CD8-positive, alpha-beta memory T cell (primary cell): ENCODE results near the gene ITPR3. TPM values are rescaled to one million over a fixed set of nuclear protein-coding genes. Genes with fewer than 3 reads are reported as not detected.
A peak's percentile ranks its signal among the peaks of the same experiment; 100 is the strongest.
"Not testable (repeated sequence)": the region's sequence is repeated elsewhere in the genome, so short reads cannot be mapped to it uniquely, and the experiment has no call there.

Experiments
- CTCF ChIA-PET: fragments of 350-600 bp; sonication (Branson Sonifier 250); formaldehyde crosslinking; loops from one replicate; lab custom pipeline; 2021; ENCODE audit warnings: antibody characterized with exemption; lab: Charles Lee
- POLR2A ChIA-PET: fragments of 350-600 bp; sonication (Branson Sonifier 250); formaldehyde crosslinking; loops from one replicate; lab custom pipeline; 2021; ENCODE audit warnings: antibody characterized with exemption; lab: Charles Lee
- DNase-seq, 5 donors: peaks; one replicate each; pipeline versions ENCODE4 v3.0.0 to v3.0.0-alpha.2; 2020 to 2022; ENCODE audit warnings: mixed read lengths in 1 of 5
- H3K27ac ChIP-seq: one replicate; pipeline ENCODE4 v1.7.0; 2013; ENCODE audit warnings: low read depth, mild to moderate bottlenecking, low read length, moderate library complexity
- H3K27me3 ChIP-seq: 2 replicates; pipeline ENCODE4 v1.7.0; 2013; ENCODE audit warnings: low read length, mild to moderate bottlenecking; ENCODE audit not compliant: insufficient read depth, poor library complexity, severe bottlenecking
- H3K36me3 ChIP-seq: 2 replicates; pipeline ENCODE4 v1.7.0; 2013; ENCODE audit warnings: mild to moderate bottlenecking, low read length, moderate library complexity; ENCODE audit not compliant: insufficient read depth
- H3K4me1 ChIP-seq: 2 replicates; pipeline ENCODE4 v1.7.0; 2013; ENCODE audit warnings: mild to moderate bottlenecking, low read length, moderate library complexity; ENCODE audit not compliant: insufficient read depth
- H3K4me3 ChIP-seq: 2 replicates; pipeline ENCODE4 v1.7.0; 2013; ENCODE audit warnings: mild to moderate bottlenecking, low read length
- H3K9me3 ChIP-seq: 2 replicates; pipeline ENCODE4 v1.7.0; 2013; ENCODE audit warnings: mild to moderate bottlenecking, low read length
- H3K27ac Mint-ChIP-seq, 8 donors: one replicate each; pipeline ENCODE4 v1.8.0; 2020 to 2021; ENCODE audit warnings: mixed read lengths in 8 of 8, mild to moderate bottlenecking in 6 of 8, inconsistent platforms in 3 of 8, moderate library complexity in 3 of 8
- H3K27me3 Mint-ChIP-seq, 2 donors: one replicate each; pipeline ENCODE4 v1.8.0; 2020 to 2021; ENCODE audit warnings: mixed read lengths in 2 of 2, mild to moderate bottlenecking in 1 of 2, moderate library complexity in 1 of 2
- H3K36me3 Mint-ChIP-seq, 3 donors: one replicate each; pipeline ENCODE4 v1.8.0; 2020 to 2021; ENCODE audit warnings: mixed read lengths in 3 of 3, inconsistent platforms in 1 of 3, mild to moderate bottlenecking in 1 of 3
- H3K4me1 Mint-ChIP-seq, 3 donors: one replicate each; pipeline ENCODE4 v1.8.0; 2020 to 2021; ENCODE audit warnings: mixed read lengths in 3 of 3, inconsistent platforms in 1 of 3, mild to moderate bottlenecking in 1 of 3
- H3K4me3 Mint-ChIP-seq, 7 donors: one replicate each; pipeline ENCODE4 v1.8.0; 2020 to 2021; ENCODE audit warnings: mixed read lengths in 7 of 7, mild to moderate bottlenecking in 6 of 7, moderate library complexity in 4 of 7, inconsistent platforms in 2 of 7
- H3K9me3 Mint-ChIP-seq, 5 donors: one replicate each; pipeline ENCODE4 v1.8.0; 2020 to 2022; ENCODE audit warnings: mixed read lengths in 5 of 5, mild to moderate bottlenecking in 3 of 5, moderate library complexity in 2 of 5, inconsistent platforms in 1 of 5
- polyA plus RNA-seq: library from polyadenylated mRNA; unstranded; fragments of 300-500 nt; fragmentation: Illumina TruSeq; gene quantifications from one replicate; pipeline ENCODE4 v1.2.3, GENCODE V29; 2021
- total RNA-seq, 2 experiments: library from RNA; stranded (reverse); gene quantifications; one replicate each; pipeline ENCODE4 v1.2.3, GENCODE V29; 2021

The ITPR3 gene
- total and polyA plus RNA-seq, 3 experiments from 2014 or later: 7.9 to 43.3 (median 42.0) TPM

DNA sequence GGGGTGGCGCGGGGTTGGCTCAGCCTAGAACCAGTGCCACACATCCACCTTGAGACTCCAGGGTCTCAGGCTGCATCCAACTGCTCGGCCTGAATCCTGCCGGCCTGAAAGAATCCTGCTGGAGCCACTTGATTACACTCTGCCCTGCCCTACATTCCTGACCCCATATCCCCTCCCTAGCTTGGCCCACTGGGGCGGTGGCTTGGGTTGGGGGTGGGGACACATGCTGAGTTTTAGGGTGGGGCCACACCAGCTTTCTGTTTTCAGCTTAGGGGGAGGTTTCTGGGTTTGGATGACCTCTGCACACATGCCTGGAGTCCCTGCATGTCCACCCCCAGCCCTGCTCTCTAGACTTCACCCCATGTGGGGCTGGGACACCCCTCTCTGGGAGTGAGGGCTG, 6.8 kb downstream of the ITPR3 start:
- Mint-ChIP-seq H3K36me3 (peaks cover 0 to 45% (median 0%) of the 10 kb centered on the region in 3 donors), H3K4me1 (peaks cover 52 to 83% (median 60%) of the 10 kb centered on the region in 3 donors), H3K9me3 (no peaks in the 10 kb centered on the region), H3K4me3 (no peak overlapping the region), H3K27ac (peak overlapping the region in 5 of 8 donors; percentile 55 to 98 (median 67)), H3K27me3 (peaks cover 0 to 2% of the 10 kb centered on the region in 2 donors)
- H3K4me3 ChIP-seq: no peak overlapping the region
- H3K27me3 ChIP-seq: no peaks in the 10 kb centered on the region
- no peaks in the 10 kb centered on the region for H3K9me3 ChIP-seq
- H3K36me3 ChIP-seq: peaks cover 4% of the 10 kb centered on the region
- POLR2A ChIA-PET: interaction anchor here (1.2 kb wide), 1 partner anchor 69 kb away, joined by 3 read pairs; no protein-coding TSS in a partner anchor
- CTCF ChIA-PET: no interaction called here
- H3K27ac ChIP-seq: no peak overlapping the region
- DNase-seq: no peak
- peaks cover 40% of the 10 kb centered on the region for H3K4me1 ChIP-seq

GRCh38 chr6:33628401-33628964, 7.4 kb downstream of the ITPR3 start:
- Mint-ChIP-seq H3K9me3 (no peaks in the 10 kb centered on the region), H3K27me3 (peaks cover 0 to 4% of the 10 kb centered on the region in 2 donors), H3K4me1 (peaks cover 50 to 81% (median 58%) of the 10 kb centered on the region in 3 donors), H3K27ac (peak overlapping the region; percentile 47 to 80 (median 60)), H3K4me3 (peak overlapping the region in 2 of 7 donors; percentile 22 to 32), H3K36me3 (peaks cover 0 to 42% (median 0%) of the 10 kb centered on the region in 3 donors)
- ChIA-PET CTCF (no interaction called here), POLR2A (no interaction called here)
- H3K27ac ChIP-seq: no peak overlapping the region
- no peak for DNase-seq
- no peaks in the 10 kb centered on the region for H3K27me3 ChIP-seq
- no peaks in the 10 kb centered on the region for H3K9me3 ChIP-seq
- peaks cover 4% of the 10 kb centered on the region for H3K36me3 ChIP-seq
- no peak overlapping the region for H3K4me3 ChIP-seq
- peaks cover 43% of the 10 kb centered on the region for H3K4me1 ChIP-seq

- Histone ChIP-seq H3K4me1 (peaks cover 43% of the 10 kb centered on the region), H3K36me3 (peaks cover 4% of the 10 kb centered on the region), H3K27ac (no peak overlapping the region), H3K27me3 (no peaks in the 10 kb centered on the region), H3K4me3 (no peak overlapping the region), H3K9me3 (no peaks in the 10 kb centered on the region)
- peaks cover 0 to 4% of the 10 kb centered on the region in 2 donors for H3K27me3 Mint-ChIP-seq
- ChIA-PET CTCF (no interaction called here), POLR2A (no interaction called here)
- peak overlapping the region in 2 of 8 donors; percentile 17 to 77 for H3K27ac Mint-ChIP-seq
- H3K36me3 Mint-ChIP-seq: peaks cover 0 to 30% (median 0%) of the 10 kb centered on the region in 3 donors
- no peak for DNase-seq
- no peak overlapping the region for H3K4me3 Mint-ChIP-seq
- no peaks in the 10 kb centered on the region for H3K9me3 Mint-ChIP-seq
- H3K4me1 Mint-ChIP-seq: peaks cover 47 to 79% (median 56%) of the 10 kb centered on the region in 3 donors
Measured at GRCh38 chr6:33630014-33630413, 8.9 kb downstream of the ITPR3 start.

- peaks cover 48% of the 10 kb centered on the region for H3K4me1 ChIP-seq
- POLR2A ChIA-PET: interaction anchor here (1.4 kb wide), 1 partner anchor 10 kb away, joined by 12 read pairs; the partner anchor contains the start of gene ITPR3
- not testable (repeated sequence) for DNase-seq, H3K27ac ChIP-seq, H3K4me3 ChIP-seq, H3K9me3 Mint-ChIP-seq, H3K27me3 Mint-ChIP-seq, H3K9me3 ChIP-seq, H3K36me3 ChIP-seq, H3K27me3 ChIP-seq
- Mint-ChIP-seq H3K36me3 (peaks cover 0 to 27% (median under 1%) of the 10 kb centered on the region in 3 donors), H3K4me1 (peaks cover 55 to 80% (median 59%) of the 10 kb centered on the region in 3 donors), H3K4me3 (peak overlapping the region in 1 of 7 donors; percentile 61), H3K27ac (peak overlapping the region in 3 of 8 donors; percentile 22 to 66 (median 64))
- CTCF ChIA-PET: interaction anchor here (0.8 to 1.6 kb wide), 6 partner anchors 8 to 60 kb away, joined by 3 to 6 read pairs (median 4); no protein-coding TSS in a partner anchor
Measured at GRCh38 chr6:33631521-33631920, 10.4 kb downstream of the ITPR3 start.

DNA sequence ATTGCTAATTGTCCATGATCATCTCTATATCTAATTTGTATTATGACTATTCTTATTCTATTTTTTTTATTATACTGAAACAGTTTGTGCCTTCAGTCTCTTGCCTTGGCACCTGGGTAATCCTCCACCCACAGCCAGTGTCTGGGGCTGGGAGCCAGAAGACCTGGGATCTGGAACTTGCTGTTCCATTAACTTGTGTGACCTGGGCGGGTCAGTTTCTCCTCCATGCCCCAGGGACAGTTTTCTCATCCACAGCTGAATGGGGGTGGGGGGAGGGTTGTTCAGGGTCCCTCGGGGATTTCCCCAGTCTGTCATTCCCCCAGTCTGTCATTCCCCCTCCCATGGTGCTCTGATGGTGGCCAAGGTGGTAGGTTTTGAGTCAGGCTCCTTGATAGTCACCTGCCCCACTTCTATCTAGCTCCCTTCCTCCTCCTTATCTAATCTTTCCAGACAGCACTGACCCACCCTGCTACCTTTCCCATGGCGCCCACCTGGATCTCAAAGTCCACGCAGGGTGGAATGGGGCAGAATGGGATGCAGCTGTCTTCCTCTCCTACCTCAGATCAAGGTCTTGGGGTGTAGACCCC, 10.9 kb downstream of the ITPR3 start:
- no peaks in the 10 kb centered on the region for H3K27me3 ChIP-seq
- peaks cover 4% of the 10 kb centered on the region for H3K36me3 ChIP-seq
- peaks cover 0 to 28% (median 3%) of the 10 kb centered on the region in 3 donors for H3K36me3 Mint-ChIP-seq
- H3K4me1 ChIP-seq: peaks cover 48% of the 10 kb centered on the region
- no peaks in the 10 kb centered on the region for H3K9me3 Mint-ChIP-seq
- H3K4me3 ChIP-seq: no peak overlapping the region
- H3K27ac Mint-ChIP-seq: peak overlapping the region in 7 of 8 donors; percentile 89 to 95 (median 93)
- CTCF ChIA-PET: interaction anchor here (0.8 to 1.6 kb wide), 8 partner anchors 8 to 61 kb away, joined by 3 to 6 read pairs (median 3); no protein-coding TSS in a partner anchor
- POLR2A ChIA-PET: interaction anchor here (1.4 kb wide), 1 partner anchor 10 kb away, joined by 12 read pairs; the partner anchor contains the start of gene ITPR3
- peak overlapping the region in 6 of 7 donors; percentile 45 to 87 (median 77) for H3K4me3 Mint-ChIP-seq
- peaks cover 59 to 84% (median 64%) of the 10 kb centered on the region in 3 donors for H3K4me1 Mint-ChIP-seq
- no peaks in the 10 kb centered on the region for H3K9me3 ChIP-seq
- H3K27ac ChIP-seq: no peak overlapping the region
- peaks cover 0 to 4% of the 10 kb centered on the region in 2 donors for H3K27me3 Mint-ChIP-seq
- DNase-seq: no peak

DNA sequence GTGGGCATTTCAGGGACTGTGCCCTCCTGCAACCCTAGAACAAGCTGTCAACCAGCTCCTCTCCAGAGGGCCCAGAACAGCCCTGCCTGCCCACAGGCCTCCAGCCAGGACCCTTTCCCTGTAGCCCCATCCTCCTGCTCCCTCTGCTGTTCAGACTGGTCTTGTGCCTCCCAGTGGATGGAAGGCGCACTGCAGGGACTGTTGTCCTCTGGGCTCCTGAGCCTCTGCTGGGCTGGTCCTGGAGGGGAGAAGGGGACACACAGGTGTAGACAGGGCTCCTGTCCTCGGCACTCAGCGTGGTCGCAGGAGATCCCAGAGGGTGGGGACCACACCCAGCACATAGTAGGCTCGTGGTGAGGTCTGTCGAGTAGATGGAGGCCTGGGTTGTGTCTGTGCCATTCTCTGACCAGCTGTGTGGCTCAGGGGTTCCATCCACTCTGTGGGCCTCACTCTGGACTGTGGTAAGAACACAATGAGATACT, 11.5 kb downstream of the ITPR3 start:
- Histone ChIP-seq H3K27ac (no peak overlapping the region), H3K4me1 (peaks cover 48% of the 10 kb centered on the region), H3K9me3 (no peaks in the 10 kb centered on the region), H3K36me3 (no peaks in the 10 kb centered on the region), H3K4me3 (peak overlapping the region; percentile 42), H3K27me3 (no peaks in the 10 kb centered on the region)
- no peaks in the 10 kb centered on the region for H3K9me3 Mint-ChIP-seq
- CTCF ChIA-PET: interaction anchor here (0.8 to 1.6 kb wide), 9 partner anchors 9 to 62 kb away, joined by 3 to 6 read pairs (median 3); no protein-coding TSS in a partner anchor
- POLR2A ChIA-PET: interaction anchor here (1.4 kb wide), 1 partner anchor 11 kb away, joined by 12 read pairs; the partner anchor contains the start of gene ITPR3
- peaks cover 0 to 25% (median 3%) of the 10 kb centered on the region in 3 donors for H3K36me3 Mint-ChIP-seq
- peak overlapping the region; percentile 70 to 87 (median 82) for H3K4me3 Mint-ChIP-seq
- peak overlapping the region; percentile 12 to 95 (median 90) for H3K27ac Mint-ChIP-seq
- peaks cover 58 to 82% (median 63%) of the 10 kb centered on the region in 3 donors for H3K4me1 Mint-ChIP-seq
- peaks cover 0 to 4% of the 10 kb centered on the region in 2 donors for H3K27me3 Mint-ChIP-seq
- peak; percentile 38 to 70 (median 46) for DNase-seq

DNA sequence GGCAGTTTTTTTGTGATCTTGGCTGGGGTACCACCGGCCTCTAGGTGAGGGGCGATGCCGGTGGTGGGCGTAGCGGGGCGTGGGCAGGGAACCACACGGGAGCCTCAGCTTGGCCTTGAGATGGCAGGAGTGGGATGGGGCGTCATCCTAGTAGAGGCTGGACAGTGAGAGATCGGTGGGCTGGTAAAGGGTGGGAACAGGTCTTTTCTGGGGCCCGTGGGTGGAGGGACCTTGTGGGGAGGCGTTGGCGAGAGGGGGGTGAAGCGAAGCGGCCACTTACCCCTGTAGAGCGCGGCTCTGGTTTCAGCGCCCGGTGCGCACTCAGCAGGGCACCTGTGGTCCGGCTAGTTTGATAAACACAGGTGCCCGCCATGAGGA, 12.0 kb downstream of the ITPR3 start:
- no peaks in the 10 kb centered on the region for H3K27me3 ChIP-seq
- Mint-ChIP-seq H3K9me3 (no peaks in the 10 kb centered on the region), H3K4me3 (peak overlapping the region; percentile 70 to 87 (median 82)), H3K27me3 (peaks cover 0 to 4% of the 10 kb centered on the region in 2 donors), H3K27ac (peak overlapping the region; percentile 12 to 95 (median 90)), H3K4me1 (peaks cover 57 to 78% (median 59%) of the 10 kb centered on the region in 3 donors), H3K36me3 (peaks cover 0 to 24% (median 3%) of the 10 kb centered on the region in 3 donors)
- no peaks in the 10 kb centered on the region for H3K9me3 ChIP-seq
- H3K4me1 ChIP-seq: peaks cover 46% of the 10 kb centered on the region
- ChIA-PET POLR2A (interaction anchor here (1.4 to 2.8 kb wide), 2 partner anchors 11 kb away, joined by 12 read pairs; partner anchors contain the start of gene ITPR3), CTCF (interaction anchor here (1.0 to 1.6 kb wide), 7 partner anchors 14 to 60 kb away, joined by 3 to 5 read pairs (median 3); no protein-coding TSS in a partner anchor)
- H3K27ac ChIP-seq: no peak overlapping the region
- DNase-seq: no peak
- no peaks in the 10 kb centered on the region for H3K36me3 ChIP-seq
- H3K4me3 ChIP-seq: peak overlapping the region; percentile 42
